ENCODE results near the gene GFM1.

- TF ChIP-seq, protein P1, sequence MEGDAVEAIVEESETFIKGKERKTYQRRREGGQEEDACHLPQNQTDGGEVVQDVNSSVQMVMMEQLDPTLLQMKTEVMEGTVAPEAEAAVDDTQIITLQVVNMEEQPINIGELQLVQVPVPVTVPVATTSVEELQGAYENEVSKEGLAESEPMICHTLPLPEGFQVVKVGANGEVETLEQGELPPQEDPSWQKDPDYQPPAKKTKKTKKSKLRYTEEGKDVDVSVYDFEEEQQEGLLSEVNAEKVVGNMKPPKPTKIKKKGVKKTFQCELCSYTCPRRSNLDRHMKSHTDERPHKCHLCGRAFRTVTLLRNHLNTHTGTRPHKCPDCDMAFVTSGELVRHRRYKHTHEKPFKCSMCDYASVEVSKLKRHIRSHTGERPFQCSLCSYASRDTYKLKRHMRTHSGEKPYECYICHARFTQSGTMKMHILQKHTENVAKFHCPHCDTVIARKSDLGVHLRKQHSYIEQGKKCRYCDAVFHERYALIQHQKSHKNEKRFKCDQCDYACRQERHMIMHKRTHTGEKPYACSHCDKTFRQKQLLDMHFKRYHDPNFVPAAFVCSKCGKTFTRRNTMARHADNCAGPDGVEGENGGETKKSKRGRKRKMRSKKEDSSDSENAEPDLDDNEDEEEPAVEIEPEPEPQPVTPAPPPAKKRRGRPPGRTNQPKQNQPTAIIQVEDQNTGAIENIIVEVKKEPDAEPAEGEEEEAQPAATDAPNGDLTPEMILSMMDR (conservative IDR thresholded peaks at IDR 0.05; ENCODE audit: low read depth, low read length): no peak
- TF ChIP-seq EZH2 (IDR thresholded peaks at IDR 0.05; ENCODE audit: borderline replicate concordance, low read depth, low read length, poor library complexity, severe bottlenecking): no peak
Measured at GRCh38 chr3:158658889-158659288, 14.6 kb downstream of the GFM1 start.
